Islet precursor cell (in vitro differentiated cells): ENCODE measurements around the gene MRPL12.

Source experiments
- DNase-seq: peaks from one replicate; pipeline ENCODE4 v3.0.0-alpha.2; 2018

MRPL12 gene

GRCh38 chr17:81683208-81683583 is 20.0 kb upstream of the MRPL12 start:
- DNase-seq: no peak

- DNase-seq: peak; percentile 100
Observed at GRCh38 chr17:81683584-81684441, 19.4 kb upstream of the MRPL12 start, which contains the start of the genes ARL16 and HGS. ARL16 (minus strand) TSS chr17:81683797; CDS start chr17:81683753, 44 bp downstream. HGS (plus strand) TSS chr17:81684011; CDS start chr17:81684067, 56 bp downstream.

GRCh38 chr17:81684442-81684911 is 18.7 kb upstream of the MRPL12 start:
- no peak for DNase-seq

- peak; percentile 83 for DNase-seq
Observed at GRCh38 chr17:81685108-81685507, 18.1 kb upstream of the MRPL12 start.

GRCh38 chr17:81686614-81687013 is 16.6 kb upstream of the MRPL12 start:
- no peak for DNase-seq

- DNase-seq: no peak
Observed at GRCh38 chr17:81687770-81688541, 15.2 kb upstream of the MRPL12 start.

GRCh38 chr17:81688616-81689015 is 14.6 kb upstream of the MRPL12 start:
- no peak for DNase-seq

- no peak for DNase-seq
Observed at GRCh38 chr17:81690066-81690465, 13.1 kb upstream of the MRPL12 start.

GRCh38 chr17:81690549-81690948 is 12.6 kb upstream of the MRPL12 start:
- DNase-seq: no peak

GRCh38 chr17:81691196-81691595 is 12.0 kb upstream of the MRPL12 start:
- DNase-seq: no peak

- no peak for DNase-seq
Observed at GRCh38 chr17:81691608-81692007, 11.6 kb upstream of the MRPL12 start.

GRCh38 chr17:81693509-81694210 is 9.5 kb upstream of the MRPL12 start:
- DNase-seq: no peak

GRCh38 chr17:81694810-81695209 is 8.4 kb upstream of the MRPL12 start:
- no peak for DNase-seq

- DNase-seq: no peak
Observed at GRCh38 chr17:81695211-81695610, 8.0 kb upstream of the MRPL12 start.

- DNase-seq: no peak
Observed at GRCh38 chr17:81695801-81696200, 7.4 kb upstream of the MRPL12 start.

- no peak for DNase-seq
Observed at GRCh38 chr17:81696218-81696941, 6.8 kb upstream of the MRPL12 start.

- DNase-seq: no peak
Observed at GRCh38 chr17:81697261-81698044, 5.7 kb upstream of the MRPL12 start.

GRCh38 chr17:81700353-81701287 is 2.5 kb upstream of the MRPL12 start:
- no peak for DNase-seq

GRCh38 chr17:81701288-81702071 is 1.7 kb upstream of the MRPL12 start:
- no peak for DNase-seq
